ENCODE results near the gene KRT86.

- TF ChIP-seq CTCF (IDR thresholded peaks at IDR 0.05) = no peak
- TF ChIP-seq POLR2A (IDR thresholded peaks at IDR 0.05) = no peak
Measured at GRCh38 chr12:52314511-52314910, 40.1 kb downstream of the KRT86 start.
